Umbilical cord (tissue), 2 donors: Measurements from ENCODE around the gene UBE2E2. TPM values are rescaled to one million over a fixed set of nuclear protein-coding genes. Genes with fewer than 3 reads are reported as not detected.

Source experiments
- DNase-seq: peaks from one replicate; pipeline ENCODE4 v3.0.0-alpha.2; 2015; ENCODE audit warnings: low spot score
- total RNA-seq: library from RNA; depleted of rRNA; stranded (reverse); fragments of >200 nt; gene quantifications from one replicate; pipeline ENCODE4 v1.2.3, GENCODE V29; 2014; ENCODE audit warnings: low replicate concordance; ENCODE audit not compliant: insufficient read depth

The UBE2E2 gene
- total RNA-seq, 1 donor from 2014 or later: 109 TPM

GRCh38 chr3:23389089-23389488, 186.0 kb downstream of the UBE2E2 start:
- DNase-seq: no peak

- no peak for DNase-seq
Observed at GRCh38 chr3:23389686-23390085, 186.6 kb downstream of the UBE2E2 start.

GRCh38 chr3:23390446-23390845, 187.3 kb downstream of the UBE2E2 start:
- no peak for DNase-seq

- DNase-seq: no peak
Observed at GRCh38 chr3:23390989-23391553, 187.9 kb downstream of the UBE2E2 start.

GRCh38 chr3:23395115-23395514, 192.0 kb downstream of the UBE2E2 start:
- no peak for DNase-seq

GRCh38 chr3:23396746-23397145, 193.6 kb downstream of the UBE2E2 start:
- DNase-seq: no peak

GRCh38 chr3:23399221-23399620, 196.1 kb downstream of the UBE2E2 start:
- no peak for DNase-seq

GRCh38 chr3:23402728-23403492, 199.8 kb downstream of the UBE2E2 start:
- no peak for DNase-seq

GRCh38 chr3:23404246-23404645, 201.1 kb downstream of the UBE2E2 start:
- DNase-seq: no peak

GRCh38 chr3:23405081-23405480, 202.0 kb downstream of the UBE2E2 start:
- DNase-seq: no peak

- DNase-seq: no peak
Observed at GRCh38 chr3:23406601-23407000, 203.5 kb downstream of the UBE2E2 start.

- DNase-seq: no peak
Observed at GRCh38 chr3:23418026-23418425, 214.9 kb downstream of the UBE2E2 start.

- DNase-seq: no peak
Observed at GRCh38 chr3:23421811-23422516, 218.8 kb downstream of the UBE2E2 start.

- no peak for DNase-seq
Observed at GRCh38 chr3:23422517-23422851, 219.4 kb downstream of the UBE2E2 start.

GRCh38 chr3:23425410-23425809, 222.3 kb downstream of the UBE2E2 start:
- DNase-seq: no peak

GRCh38 chr3:23430781-23431398, 227.8 kb downstream of the UBE2E2 start:
- DNase-seq: no peak

GRCh38 chr3:23431764-23432163, 228.6 kb downstream of the UBE2E2 start:
- DNase-seq: no peak

GRCh38 chr3:23435318-23435717, 232.2 kb downstream of the UBE2E2 start:
- DNase-seq: no peak

GRCh38 chr3:23435904-23436303, 232.8 kb downstream of the UBE2E2 start:
- no peak for DNase-seq

- no peak for DNase-seq
Observed at GRCh38 chr3:23437484-23438145, 234.5 kb downstream of the UBE2E2 start.

- DNase-seq: no peak
Observed at GRCh38 chr3:23438657-23439056, 235.5 kb downstream of the UBE2E2 start.

GRCh38 chr3:23439080-23439479, 236.0 kb downstream of the UBE2E2 start:
- no peak for DNase-seq
